ENCODE data around the gene CCAR1.
"Not testable (repeated sequence)": the region's sequence is repeated elsewhere in the genome, so short reads cannot be mapped to it uniquely, and the experiment has no call there.

The CCAR1 gene

DNA sequence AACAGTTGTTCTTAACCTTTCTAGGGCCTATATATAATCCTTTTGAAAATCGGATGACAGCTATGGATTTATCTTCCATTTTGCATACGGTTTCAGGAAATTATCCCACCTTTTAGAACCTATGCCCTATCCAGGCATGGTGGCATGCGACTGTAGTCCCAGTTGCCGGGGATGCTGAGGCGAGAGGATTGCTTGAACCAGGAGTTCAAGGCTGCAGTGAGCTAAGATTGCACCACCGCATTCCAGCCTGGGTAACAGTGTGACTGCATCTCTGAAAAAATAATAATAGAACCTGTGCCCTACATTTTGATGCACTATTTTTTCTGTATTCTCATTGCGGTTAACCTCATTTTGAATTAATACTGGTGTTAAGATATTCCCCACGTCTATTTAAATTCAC, 11.6 kb downstream of the CCAR1 start:
- H3K4me1 ChIP-seq (ENCODE audit: control insufficient read depth, insufficient read depth, low read length), result no peaks in the 10 kb centered on the region

DNA sequence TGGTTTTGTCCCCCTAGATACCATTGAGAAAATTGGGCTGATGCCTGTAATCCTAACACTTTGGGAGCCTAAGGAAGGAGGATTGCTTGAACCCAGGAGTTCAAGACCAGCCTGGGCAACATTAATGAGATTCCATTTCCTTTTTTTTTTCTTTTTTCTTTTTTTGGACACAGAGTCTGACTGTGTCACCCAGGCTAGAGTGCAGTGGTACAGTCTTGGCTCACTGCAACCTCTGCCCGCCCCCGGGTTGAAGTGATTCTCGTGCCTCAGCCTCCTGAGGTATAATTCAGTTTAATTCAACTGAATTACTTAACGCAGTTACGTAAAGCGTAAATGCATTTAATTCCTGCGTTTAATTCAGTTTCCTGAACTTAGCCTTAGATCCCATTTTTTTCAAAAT, 13.3 kb downstream of the CCAR1 start:
- Histone ChIP-seq H3K27ac (ENCODE audit: low read depth, low read length) (no peak overlapping the region), H3K9ac (ENCODE audit: low read length) (no peak overlapping the region), H3K4me1 (ENCODE audit: control insufficient read depth, insufficient read depth, low read length) (no peaks in the 10 kb centered on the region), H3K27me3 (ENCODE audit: control insufficient read depth, insufficient read depth, low read length) (no peaks in the 10 kb centered on the region), H3K4me3 (ENCODE audit: low read length) (no peak overlapping the region), H3K36me3 (ENCODE audit: control insufficient read depth, insufficient read depth, low read length) (peaks cover 12% of the 10 kb centered on the region)

More for the DNA sequence above, 11.6 kb downstream of the CCAR1 start:
- Histone ChIP-seq H3K27ac (ENCODE audit: low read depth, low read length) (no peak overlapping the region), H3K36me3 (ENCODE audit: control insufficient read depth, insufficient read depth, low read length) (peaks cover 19% of the 10 kb centered on the region), H3K9ac (ENCODE audit: low read length) (no peak overlapping the region), H3K27me3 (ENCODE audit: control insufficient read depth, insufficient read depth, low read length) (no peaks in the 10 kb centered on the region), H3K4me3 (ENCODE audit: low read length) (no peak overlapping the region)

DNA sequence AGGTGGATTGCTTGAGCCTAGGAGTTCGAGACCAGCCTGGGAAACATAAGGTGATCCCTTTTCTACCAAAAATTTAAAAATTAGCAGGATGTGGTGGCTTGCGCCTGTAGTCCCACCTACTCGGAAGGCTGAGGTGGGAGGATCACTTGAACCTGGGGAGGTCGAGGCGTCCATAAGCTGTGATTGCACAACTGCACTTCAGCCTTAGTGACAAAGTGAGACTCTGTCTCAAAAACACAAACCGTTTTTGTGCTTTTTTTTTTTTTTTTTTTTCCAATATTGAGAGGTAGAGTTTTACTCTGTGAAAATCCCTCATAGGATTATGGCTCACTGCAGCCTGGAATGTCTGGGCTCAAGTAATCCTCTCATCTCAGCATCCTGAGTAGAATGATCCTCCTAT, 14.1 kb downstream of the CCAR1 start:
- no peaks in the 10 kb centered on the region for H3K4me1 ChIP-seq (ENCODE audit: control insufficient read depth, insufficient read depth, low read length)
- peaks cover 12% of the 10 kb centered on the region for H3K36me3 ChIP-seq (ENCODE audit: control insufficient read depth, insufficient read depth, low read length)
- H3K27ac ChIP-seq (ENCODE audit: low read depth, low read length), result no peak overlapping the region
- H3K4me3 ChIP-seq (ENCODE audit: low read length), result no peak overlapping the region
- no peak overlapping the region for H3K9ac ChIP-seq (ENCODE audit: low read length)
- no peaks in the 10 kb centered on the region for H3K27me3 ChIP-seq (ENCODE audit: control insufficient read depth, insufficient read depth, low read length)

DNA sequence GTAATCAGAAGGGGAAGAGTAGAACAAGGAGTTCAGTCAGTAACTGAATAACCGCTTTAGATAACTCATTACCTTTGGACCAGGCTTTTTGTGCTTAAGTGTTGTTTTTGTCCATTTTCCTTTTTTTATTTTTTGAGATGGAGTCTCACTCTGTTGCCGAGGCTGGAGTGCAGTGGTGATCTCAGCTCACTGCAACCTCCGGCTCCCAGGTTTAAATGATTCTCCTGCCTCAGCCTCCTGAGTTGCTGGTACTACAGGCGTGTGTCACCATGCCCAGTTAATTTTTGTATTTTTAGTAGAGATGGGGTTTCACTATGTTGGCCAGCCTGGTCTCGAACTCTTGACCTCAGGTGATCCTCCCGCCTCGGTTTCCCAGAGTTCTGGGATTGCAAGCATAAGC, 14.7 kb downstream of the CCAR1 start:
- peaks cover 12% of the 10 kb centered on the region for H3K36me3 ChIP-seq (ENCODE audit: control insufficient read depth, insufficient read depth, low read length)
- not testable (repeated sequence) for H3K4me1 ChIP-seq (ENCODE audit: control insufficient read depth, insufficient read depth, low read length); H3K4me3 ChIP-seq (ENCODE audit: low read length); H3K9ac ChIP-seq (ENCODE audit: low read length); H3K27ac ChIP-seq (ENCODE audit: low read depth, low read length); H3K27me3 ChIP-seq (ENCODE audit: control insufficient read depth, insufficient read depth, low read length)

DNA sequence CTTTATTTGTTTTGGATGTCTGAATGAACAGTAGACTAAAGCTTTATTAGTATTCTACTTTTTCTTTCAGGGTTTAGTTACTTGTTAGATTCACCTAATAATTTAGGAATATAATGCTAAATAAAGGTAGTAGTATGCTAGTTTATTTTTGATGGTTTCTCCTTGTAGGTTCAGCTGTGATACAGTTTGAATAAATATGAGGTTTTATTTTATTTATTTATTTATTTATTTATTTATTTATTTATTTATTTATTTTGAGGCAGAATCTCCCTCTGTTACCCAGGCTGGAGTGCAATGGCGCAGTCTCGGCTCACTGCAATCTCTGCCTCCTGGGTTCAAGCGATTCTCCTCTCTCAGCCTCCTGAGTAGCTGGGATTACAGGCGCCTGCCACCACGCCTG, 19.6 kb downstream of the CCAR1 start:
- H3K9ac ChIP-seq (ENCODE audit: low read length); H3K4me1 ChIP-seq (ENCODE audit: control insufficient read depth, insufficient read depth, low read length); H3K4me3 ChIP-seq (ENCODE audit: low read length); H3K27ac ChIP-seq (ENCODE audit: low read depth, low read length); H3K27me3 ChIP-seq (ENCODE audit: control insufficient read depth, insufficient read depth, low read length): not testable (repeated sequence)
- H3K36me3 ChIP-seq (ENCODE audit: control insufficient read depth, insufficient read depth, low read length), result peaks cover 13% of the 10 kb centered on the region

DNA sequence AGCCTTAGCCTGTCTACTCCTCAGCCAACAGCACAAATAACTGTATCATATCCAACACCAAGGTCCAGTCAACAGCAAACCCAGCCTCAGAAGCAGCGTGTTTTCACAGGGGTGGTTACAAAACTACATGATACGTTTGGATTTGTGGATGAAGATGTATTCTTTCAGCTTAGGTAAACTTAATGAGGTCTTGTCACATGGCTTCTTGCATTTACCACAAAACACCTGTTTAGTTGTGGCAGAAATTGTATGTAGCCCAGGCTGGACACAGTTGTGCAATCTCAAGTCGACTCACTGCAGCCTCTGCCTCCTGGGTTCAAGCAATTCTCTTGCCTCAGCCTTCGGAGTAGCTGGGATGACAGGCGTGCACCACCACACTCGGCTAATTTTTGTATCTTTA, 21.4 kb downstream of the CCAR1 start:
- no peak overlapping the region for H3K4me3 ChIP-seq (ENCODE audit: low read length)
- no peak overlapping the region for H3K9ac ChIP-seq (ENCODE audit: low read length)
- H3K27me3 ChIP-seq (ENCODE audit: control insufficient read depth, insufficient read depth, low read length), result no peaks in the 10 kb centered on the region
- H3K4me1 ChIP-seq (ENCODE audit: control insufficient read depth, insufficient read depth, low read length), result no peaks in the 10 kb centered on the region
- H3K36me3 ChIP-seq (ENCODE audit: control insufficient read depth, insufficient read depth, low read length), result peaks cover 11% of the 10 kb centered on the region
- no peak overlapping the region for H3K27ac ChIP-seq (ENCODE audit: low read depth, low read length)

DNA sequence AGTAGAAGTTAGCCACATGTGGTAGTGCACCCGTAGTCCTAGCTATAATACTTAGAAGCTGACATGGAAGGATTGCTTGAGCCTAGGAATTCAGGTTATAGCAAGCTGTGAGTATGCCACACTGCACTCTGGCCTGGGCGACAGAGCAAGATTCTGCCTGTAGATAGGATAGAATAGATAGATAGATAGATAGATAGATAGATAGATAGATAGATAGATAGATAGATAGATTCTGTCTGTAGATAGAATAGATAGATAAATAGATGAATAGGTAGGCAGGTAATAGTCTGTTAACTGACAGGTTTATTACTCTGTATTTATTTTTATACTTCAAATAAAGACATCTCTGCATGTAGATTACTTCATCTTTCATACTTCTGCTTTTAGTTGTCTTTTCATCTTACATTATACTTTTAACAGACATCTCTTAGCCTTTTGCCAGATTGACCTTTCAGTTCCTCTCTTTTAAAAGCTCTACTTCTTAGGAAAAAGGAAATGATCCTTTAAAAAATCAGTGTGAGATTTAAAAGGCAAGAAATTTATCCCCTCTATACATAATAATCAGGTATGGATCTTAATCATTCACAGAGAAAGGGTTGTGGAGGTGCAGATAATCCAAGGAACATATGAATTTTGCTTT, 31.8 kb downstream of the CCAR1 start:
- Histone ChIP-seq H3K4me3 (ENCODE audit: low read length) (no peak overlapping the region), H3K9ac (ENCODE audit: low read length) (no peak overlapping the region), H3K36me3 (ENCODE audit: control insufficient read depth, insufficient read depth, low read length) (peaks cover 39% of the 10 kb centered on the region), H3K27ac (ENCODE audit: low read depth, low read length) (no peak overlapping the region), H3K27me3 (ENCODE audit: control insufficient read depth, insufficient read depth, low read length) (no peaks in the 10 kb centered on the region), H3K4me1 (ENCODE audit: control insufficient read depth, insufficient read depth, low read length) (no peaks in the 10 kb centered on the region)

DNA sequence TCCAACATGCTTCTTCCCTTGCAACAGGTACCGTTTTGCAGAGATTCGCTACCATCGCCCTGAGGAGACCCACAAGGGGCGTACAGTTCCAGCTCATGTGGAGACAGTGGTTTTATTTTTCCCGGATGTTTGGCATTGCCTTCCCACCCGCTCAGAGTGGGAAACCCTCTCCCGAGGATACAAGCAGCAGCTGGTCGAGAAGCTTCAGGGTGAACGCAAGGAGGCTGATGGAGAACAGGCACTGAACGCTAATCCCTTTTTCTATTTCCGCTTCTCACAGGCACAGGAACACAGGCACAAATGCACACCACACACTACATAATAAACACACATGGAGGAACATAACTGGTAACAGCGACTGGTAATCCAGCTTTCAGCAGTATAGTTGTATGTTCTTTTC, 35.2 kb downstream of the CCAR1 start:
- no peaks in the 10 kb centered on the region for H3K27me3 ChIP-seq (ENCODE audit: control insufficient read depth, insufficient read depth, low read length)
- no peaks in the 10 kb centered on the region for H3K4me1 ChIP-seq (ENCODE audit: control insufficient read depth, insufficient read depth, low read length)
- H3K9ac ChIP-seq (ENCODE audit: low read length), result no peak overlapping the region
- no peak overlapping the region for H3K27ac ChIP-seq (ENCODE audit: low read depth, low read length)
- peaks cover 45% of the 10 kb centered on the region for H3K36me3 ChIP-seq (ENCODE audit: control insufficient read depth, insufficient read depth, low read length)
- no peak overlapping the region for H3K4me3 ChIP-seq (ENCODE audit: low read length)

DNA sequence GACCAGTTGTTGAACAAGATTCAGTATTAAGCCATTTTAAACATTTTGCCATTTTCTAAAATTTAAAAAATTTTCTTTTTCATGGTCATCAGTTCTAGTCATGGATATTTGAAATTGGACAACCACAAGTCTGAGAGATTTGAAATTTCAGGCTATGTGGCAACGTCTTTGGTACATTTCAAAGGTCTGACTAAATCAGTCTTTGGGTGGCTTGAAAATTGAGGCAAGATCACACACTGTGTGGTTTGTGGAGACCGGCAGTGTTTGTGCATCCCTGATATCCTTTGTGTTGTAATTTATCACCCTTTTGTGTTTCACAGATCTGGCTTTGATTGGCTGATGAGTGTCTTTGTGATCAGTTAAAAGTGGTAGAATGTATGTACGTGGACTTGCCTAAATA, 35.7 kb downstream of the CCAR1 start:
- Histone ChIP-seq H3K4me3 (ENCODE audit: low read length) (no peak overlapping the region), H3K9ac (ENCODE audit: low read length) (no peak overlapping the region), H3K27me3 (ENCODE audit: control insufficient read depth, insufficient read depth, low read length) (no peaks in the 10 kb centered on the region), H3K36me3 (ENCODE audit: control insufficient read depth, insufficient read depth, low read length) (peaks cover 45% of the 10 kb centered on the region), H3K4me1 (ENCODE audit: control insufficient read depth, insufficient read depth, low read length) (no peaks in the 10 kb centered on the region), H3K27ac (ENCODE audit: low read depth, low read length) (no peak overlapping the region)

DNA sequence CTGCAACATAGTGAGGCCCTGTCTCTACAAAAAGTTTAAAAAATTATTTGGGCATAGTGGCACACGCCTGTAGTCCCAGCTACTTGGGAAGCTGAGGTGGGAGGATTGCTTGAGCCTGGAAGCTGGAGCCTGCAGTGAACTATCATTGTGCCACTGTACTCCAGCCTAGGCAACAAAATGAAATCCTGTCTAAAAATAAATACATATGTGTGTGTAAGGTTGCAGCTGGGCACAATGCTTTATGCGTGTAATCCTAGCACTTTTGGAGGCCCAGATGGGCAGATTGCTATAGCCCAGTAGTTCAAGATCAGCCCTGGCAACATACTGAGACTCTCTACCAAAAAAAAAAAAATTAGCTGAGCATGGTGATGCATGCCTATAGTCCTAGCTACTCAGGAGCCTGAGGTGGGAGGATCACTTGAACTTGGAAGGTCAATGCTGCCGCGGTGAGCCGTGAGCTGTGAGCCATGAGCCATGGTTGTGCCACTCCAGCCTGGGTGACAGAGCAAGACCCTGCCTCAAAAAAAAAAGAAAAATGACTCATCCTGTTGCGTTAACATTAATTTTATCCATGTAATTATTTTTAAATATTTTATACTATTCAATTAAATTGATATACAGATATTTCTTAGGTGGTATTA, 38.3 kb downstream of the CCAR1 start:
- peaks cover 41% of the 10 kb centered on the region for H3K36me3 ChIP-seq (ENCODE audit: control insufficient read depth, insufficient read depth, low read length)
- H3K4me1 ChIP-seq (ENCODE audit: control insufficient read depth, insufficient read depth, low read length), result no peaks in the 10 kb centered on the region
- H3K27me3 ChIP-seq (ENCODE audit: control insufficient read depth, insufficient read depth, low read length), result no peaks in the 10 kb centered on the region
- H3K27ac ChIP-seq (ENCODE audit: low read depth, low read length), result no peak overlapping the region
- H3K9ac ChIP-seq (ENCODE audit: low read length), result no peak overlapping the region
- H3K4me3 ChIP-seq (ENCODE audit: low read length), result no peak overlapping the region

DNA sequence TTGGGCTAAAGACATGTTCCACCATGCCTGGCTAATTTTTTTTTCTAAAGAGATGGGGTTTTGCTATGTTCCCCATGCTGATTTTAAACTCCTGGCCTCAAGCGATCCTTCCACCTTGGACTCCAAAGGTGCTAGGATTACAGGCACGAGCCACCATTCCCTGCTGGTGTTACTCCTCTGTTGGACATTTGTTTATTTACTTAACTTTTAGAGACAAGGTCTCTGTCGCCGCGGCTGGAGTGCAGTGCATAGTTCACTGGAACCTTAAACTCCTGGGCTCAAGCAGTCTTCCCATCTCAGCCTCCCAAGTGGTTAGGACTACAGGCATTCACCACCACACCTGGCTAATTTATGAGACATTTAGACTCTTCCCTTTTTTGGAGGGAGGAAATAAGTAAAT, 38.9 kb downstream of the CCAR1 start:
- H3K27ac ChIP-seq (ENCODE audit: low read depth, low read length), result no peak overlapping the region

DNA sequence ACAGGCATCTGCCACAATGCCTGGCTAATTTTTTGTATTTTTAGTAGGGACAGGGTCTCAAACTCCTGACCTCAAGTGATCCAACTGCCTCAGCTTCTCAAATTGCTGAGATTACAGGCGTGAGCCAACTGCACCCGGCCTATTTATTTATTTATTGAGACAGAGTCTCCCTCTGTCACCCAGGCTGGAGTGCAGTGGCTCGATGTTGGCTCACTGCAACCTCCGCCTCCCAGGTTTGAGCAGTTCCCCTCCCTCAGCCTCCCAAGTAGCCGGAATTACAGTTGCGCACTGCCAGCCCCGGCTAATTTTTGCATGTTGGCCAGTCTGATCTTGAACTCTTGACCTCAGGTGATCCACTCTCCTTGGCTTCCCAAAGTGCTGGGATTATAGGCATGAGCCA, 46.4 kb downstream of the CCAR1 start:
- not testable (repeated sequence) for H3K9ac ChIP-seq (ENCODE audit: low read length); H3K4me1 ChIP-seq (ENCODE audit: control insufficient read depth, insufficient read depth, low read length); H3K4me3 ChIP-seq (ENCODE audit: low read length); H3K27me3 ChIP-seq (ENCODE audit: control insufficient read depth, insufficient read depth, low read length); H3K27ac ChIP-seq (ENCODE audit: low read depth, low read length)
- H3K36me3 ChIP-seq (ENCODE audit: control insufficient read depth, insufficient read depth, low read length), result peaks cover 30% of the 10 kb centered on the region

More for the DNA sequence above, 38.9 kb downstream of the CCAR1 start:
- no peak overlapping the region for H3K9ac ChIP-seq (ENCODE audit: low read length)
- no peak overlapping the region for H3K4me3 ChIP-seq (ENCODE audit: low read length)
- H3K36me3 ChIP-seq (ENCODE audit: control insufficient read depth, insufficient read depth, low read length), result peaks cover 41% of the 10 kb centered on the region
- H3K27me3 ChIP-seq (ENCODE audit: control insufficient read depth, insufficient read depth, low read length), result no peaks in the 10 kb centered on the region
- H3K4me1 ChIP-seq (ENCODE audit: control insufficient read depth, insufficient read depth, low read length), result no peaks in the 10 kb centered on the region
